Measurements from ENCODE around the gene GASK1B.

The GASK1B gene

GRCh38 chr4:158162631-158163030, 10.2 kb downstream of the GASK1B start:
- Histone ChIP-seq H3F3A (ENCODE audit: insufficient read depth, low read length) (no peaks in the 10 kb centered on the region), H4K20me1 (ENCODE audit: insufficient read depth, low read length) (no peaks in the 10 kb centered on the region), H3K9me2 (ENCODE audit: low read depth, low read length) (no peaks in the 10 kb centered on the region), H3K27me3 (ENCODE audit: insufficient read depth, low read length) (no peaks in the 10 kb centered on the region), H3K4me1 (ENCODE audit: insufficient read depth, low read length, severe bottlenecking) (no peaks in the 10 kb centered on the region), H3K79me2 (ENCODE audit: insufficient read depth, low read length) (no peaks in the 10 kb centered on the region), H3K27ac (ENCODE audit: low read depth, low read length, poor library complexity, severe bottlenecking) (no peak overlapping the region), H3K36me3 (ENCODE audit: insufficient read depth, low read length) (no peaks in the 10 kb centered on the region), H3K4me3 (ENCODE audit: low read depth, low read length, poor library complexity, severe bottlenecking) (no peak overlapping the region), H3K9me3 (ENCODE audit: low read length) (no peaks in the 10 kb centered on the region), H3K4me2 (ENCODE audit: low read length) (no peak overlapping the region), H3K9ac (ENCODE audit: low read length) (no peak overlapping the region), H2AFZ (ENCODE audit: low read length) (no peak overlapping the region)
- no peak for TF ChIP-seq CTCF (IDR thresholded peaks at IDR 0.05; ENCODE audit: low read length)
- no peak for TF ChIP-seq EZH2 (IDR thresholded peaks at IDR 0.05; ENCODE audit: borderline replicate concordance, low read length)

DNA sequence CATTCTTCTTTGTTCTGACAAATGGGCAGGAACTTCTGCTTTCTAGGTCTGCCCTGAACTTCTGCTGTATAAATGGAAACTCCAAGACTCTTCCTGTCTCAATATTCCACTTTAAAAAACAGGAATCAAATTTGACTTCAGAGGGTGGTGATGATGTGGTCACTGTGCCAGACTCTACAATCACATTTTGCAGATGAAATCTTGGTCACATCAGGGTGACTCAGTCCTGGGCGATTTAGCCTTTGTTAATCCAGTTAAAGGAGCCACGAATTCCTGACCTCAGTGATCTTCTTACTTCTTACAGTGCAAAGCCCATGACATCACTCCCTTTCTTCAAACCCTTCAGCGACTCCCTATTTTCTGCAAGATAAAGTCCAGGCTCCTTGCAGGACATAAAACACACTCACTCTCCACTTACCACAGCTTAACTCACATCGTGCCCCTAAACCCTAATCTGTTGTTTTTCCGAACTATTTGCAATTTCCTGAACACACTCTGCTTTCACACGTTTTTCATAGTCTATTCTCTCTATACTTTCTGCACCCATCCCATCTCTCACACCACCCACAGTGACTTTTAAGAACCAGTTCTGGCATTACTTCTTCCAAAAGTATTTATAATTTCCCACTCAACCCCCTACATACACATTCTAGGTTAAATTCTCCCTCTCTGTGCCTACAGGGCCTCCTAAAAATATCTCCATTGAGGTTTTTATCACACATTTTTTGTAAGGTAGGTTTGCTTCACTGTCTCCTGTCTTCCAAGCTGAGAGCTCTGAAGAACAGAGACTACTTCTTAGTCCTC, 11.1 kb downstream of the GASK1B start:
- Histone ChIP-seq H3K27ac (ENCODE audit: low read depth, low read length, poor library complexity, severe bottlenecking) (no peak overlapping the region), H3K4me2 (ENCODE audit: low read length) (no peak overlapping the region)
- TF ChIP-seq CTCF (IDR thresholded peaks at IDR 0.05; ENCODE audit: low read length): no peak
- TF ChIP-seq EZH2 (IDR thresholded peaks at IDR 0.05; ENCODE audit: borderline replicate concordance, low read length): no peak

DNA sequence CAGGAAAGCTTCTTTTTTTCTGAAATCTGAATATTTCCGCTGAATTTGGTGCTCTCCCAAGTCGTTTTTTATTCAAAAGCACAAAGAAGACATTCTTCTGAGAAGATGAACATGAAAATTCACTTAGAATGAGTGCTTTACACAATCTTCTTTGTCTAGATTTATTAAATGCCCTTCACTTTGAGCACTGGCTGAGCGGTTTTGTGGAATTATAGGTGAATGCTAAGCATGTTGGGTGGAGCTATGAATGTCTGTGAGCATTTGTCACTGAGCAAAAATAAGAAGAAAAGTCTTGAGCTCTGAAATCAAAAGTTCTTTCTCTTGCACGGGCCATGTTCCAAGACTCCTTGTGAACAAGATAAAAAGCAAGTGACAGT, 13.1 kb downstream of the GASK1B start:
- H3F3A ChIP-seq (ENCODE audit: insufficient read depth, low read length): no peaks in the 10 kb centered on the region
- no peak overlapping the region for H3K27ac ChIP-seq (ENCODE audit: low read depth, low read length, poor library complexity, severe bottlenecking)
- H3K4me3 ChIP-seq (ENCODE audit: low read depth, low read length, poor library complexity, severe bottlenecking): no peak overlapping the region
- H3K9ac ChIP-seq (ENCODE audit: low read length): no peak overlapping the region
- H3K9me3 ChIP-seq (ENCODE audit: low read length): no peaks in the 10 kb centered on the region
- H2AFZ ChIP-seq (ENCODE audit: low read length): no peak overlapping the region
- TF ChIP-seq EZH2 (IDR thresholded peaks at IDR 0.05; ENCODE audit: borderline replicate concordance, low read length) (no peak), CTCF (IDR thresholded peaks at IDR 0.05; ENCODE audit: low read length) (no peak)
- H3K27me3 ChIP-seq (ENCODE audit: insufficient read depth, low read length): no peaks in the 10 kb centered on the region
- no peaks in the 10 kb centered on the region for H4K20me1 ChIP-seq (ENCODE audit: insufficient read depth, low read length)
- H3K4me1 ChIP-seq (ENCODE audit: insufficient read depth, low read length, severe bottlenecking): no peaks in the 10 kb centered on the region
- H3K4me2 ChIP-seq (ENCODE audit: low read length): no peak overlapping the region
- H3K79me2 ChIP-seq (ENCODE audit: insufficient read depth, low read length): no peaks in the 10 kb centered on the region
- no peaks in the 10 kb centered on the region for H3K9me2 ChIP-seq (ENCODE audit: low read depth, low read length)
- H3K36me3 ChIP-seq (ENCODE audit: insufficient read depth, low read length): no peaks in the 10 kb centered on the region

More for the DNA sequence above, 11.1 kb downstream of the GASK1B start:
- H4K20me1 ChIP-seq (ENCODE audit: insufficient read depth, low read length): no peaks in the 10 kb centered on the region
- no peaks in the 10 kb centered on the region for H3K27me3 ChIP-seq (ENCODE audit: insufficient read depth, low read length)
- H3K9me3 ChIP-seq (ENCODE audit: low read length): no peaks in the 10 kb centered on the region
- H3K36me3 ChIP-seq (ENCODE audit: insufficient read depth, low read length): no peaks in the 10 kb centered on the region
- H3K4me3 ChIP-seq (ENCODE audit: low read depth, low read length, poor library complexity, severe bottlenecking): no peak overlapping the region
- no peaks in the 10 kb centered on the region for H3F3A ChIP-seq (ENCODE audit: insufficient read depth, low read length)
- H2AFZ ChIP-seq (ENCODE audit: low read length): no peak overlapping the region
- no peaks in the 10 kb centered on the region for H3K4me1 ChIP-seq (ENCODE audit: insufficient read depth, low read length, severe bottlenecking)
- H3K79me2 ChIP-seq (ENCODE audit: insufficient read depth, low read length): no peaks in the 10 kb centered on the region
- no peak overlapping the region for H3K9ac ChIP-seq (ENCODE audit: low read length)
- H3K9me2 ChIP-seq (ENCODE audit: low read depth, low read length): no peaks in the 10 kb centered on the region
